Stimulated activated CD4-positive, alpha-beta T cell treated with anti-CD3 and anti-CD28 coated beads, TNF-alpha, amount 100 ng/mL, for 24 hours (primary cell): Measurements from ENCODE around the gene NPIPB6.

Source experiments
- DNase-seq, 3 experiments: peaks; one replicate each; pipeline ENCODE4 v3.0.0-alpha.2; 2020; ENCODE audit warnings: low read depth in 3 of 3

Gene NPIPB6

DNA sequence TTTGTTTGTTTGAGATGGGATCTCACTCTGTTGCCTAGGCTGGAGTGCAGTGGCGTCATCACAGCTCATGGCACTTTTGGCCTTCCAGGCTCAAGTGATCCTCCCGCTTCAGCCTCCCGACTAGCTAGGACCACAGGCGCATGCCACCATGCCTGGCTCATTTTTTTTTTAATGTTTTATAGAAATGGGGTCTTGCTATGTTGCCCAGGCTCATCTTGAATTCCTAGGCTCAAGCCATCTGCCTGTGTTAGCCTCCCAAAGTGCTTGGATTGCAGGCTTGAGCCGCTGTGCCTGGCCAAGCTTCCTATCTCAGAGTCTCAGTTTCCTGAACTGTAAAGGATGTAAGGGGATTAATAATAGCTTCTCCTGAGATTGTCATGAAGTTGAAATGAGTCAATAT is 63.0 kb downstream of the NPIPB6 start:
- no peak for DNase-seq

DNA sequence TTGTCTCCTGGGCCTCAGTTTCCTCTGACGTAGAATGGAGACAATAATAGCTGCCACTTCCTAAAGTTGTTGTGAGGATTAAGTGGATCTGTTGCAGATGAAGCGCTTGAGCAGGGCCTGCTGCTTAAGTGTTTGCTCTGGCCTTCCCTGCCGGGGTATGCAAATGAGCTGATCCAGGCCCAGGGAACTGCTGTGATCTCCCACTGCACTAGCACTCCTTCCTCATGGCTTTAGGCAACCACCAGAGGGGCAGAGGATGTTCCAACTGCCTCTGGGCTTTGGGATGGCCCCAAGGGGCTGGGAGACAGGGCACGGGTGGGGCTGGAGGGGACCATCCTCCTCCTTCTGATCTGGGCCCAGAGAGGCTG is 64.8 kb downstream of the NPIPB6 start:
- DNase-seq, result no peak

DNA sequence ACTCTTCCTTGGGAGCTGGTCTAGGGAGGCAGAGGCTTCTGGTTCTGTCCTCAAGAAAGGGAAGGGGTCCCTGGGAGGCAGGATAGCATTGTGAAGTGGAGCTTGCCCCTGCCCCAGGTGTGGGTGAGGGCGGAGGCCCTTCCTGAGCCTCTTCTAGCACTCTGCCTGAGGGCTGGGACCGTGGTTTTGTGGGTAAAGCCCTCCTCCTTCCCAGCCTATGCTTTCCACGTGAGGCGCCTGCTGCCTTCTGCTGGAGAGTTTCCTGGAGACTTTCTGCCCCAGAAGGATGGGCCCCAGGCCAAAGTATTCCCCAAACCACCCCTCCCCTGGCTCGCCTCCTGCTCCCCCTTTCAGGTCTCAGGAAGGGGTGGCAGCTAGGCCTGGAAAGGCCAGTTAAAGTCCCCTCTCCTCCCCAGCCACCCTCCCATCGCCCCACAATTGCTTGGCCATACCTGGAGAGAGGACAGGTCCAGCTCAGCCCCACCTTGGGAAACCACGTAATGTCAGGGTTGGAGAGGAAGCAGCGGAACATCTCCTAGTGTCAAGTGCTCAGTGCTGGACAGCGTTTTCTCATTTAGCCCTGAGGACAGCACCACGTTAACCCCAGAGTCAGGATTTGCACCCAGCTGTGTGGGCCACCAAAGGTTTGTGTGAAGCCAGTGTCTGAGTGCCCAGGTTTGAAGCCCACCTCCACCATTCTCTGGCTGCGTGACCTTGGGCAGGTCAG is 65.4 kb downstream of the NPIPB6 start:
- no peak for DNase-seq

DNA sequence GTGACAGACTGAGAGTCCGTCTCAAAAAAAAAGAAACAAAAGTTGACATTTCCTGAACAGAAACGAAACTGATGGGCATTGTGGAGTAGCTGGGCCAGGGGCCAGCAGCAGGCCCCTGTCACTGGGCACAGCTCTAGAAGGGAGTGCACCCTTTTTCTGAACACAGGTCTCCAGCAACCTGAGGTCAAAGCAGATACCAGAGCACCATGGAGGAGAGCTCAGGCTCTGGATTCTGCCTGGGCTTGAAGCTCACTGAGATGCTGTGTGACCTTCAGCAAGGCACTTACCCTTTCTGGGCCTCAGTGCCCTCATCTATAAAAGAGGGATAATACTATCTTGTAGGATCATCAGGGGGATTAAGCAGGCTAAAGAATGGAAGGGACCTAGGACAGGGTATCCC is 66.0 kb downstream of the NPIPB6 start:
- DNase-seq, result no peak

DNA sequence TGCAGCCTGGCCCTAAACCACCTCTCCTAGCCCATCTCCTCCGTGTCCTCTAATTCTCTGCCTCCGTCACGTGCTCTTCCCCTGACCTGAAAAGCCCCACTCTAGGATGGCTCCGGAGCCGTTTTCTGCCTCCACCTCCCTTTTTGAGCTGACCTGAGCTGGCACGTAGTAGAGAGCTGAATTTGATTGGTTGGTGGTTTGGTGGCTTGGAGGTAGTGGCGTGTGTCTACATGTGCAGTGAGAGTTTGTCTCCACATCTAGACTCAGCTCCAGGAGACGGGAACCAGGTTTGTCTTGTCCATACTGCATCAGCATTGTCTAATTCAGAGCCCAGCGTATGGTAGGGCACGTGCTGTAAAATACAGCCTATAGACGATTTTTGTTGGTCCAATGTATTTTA is 68.0 kb downstream of the NPIPB6 start:
- no peak for DNase-seq

DNA sequence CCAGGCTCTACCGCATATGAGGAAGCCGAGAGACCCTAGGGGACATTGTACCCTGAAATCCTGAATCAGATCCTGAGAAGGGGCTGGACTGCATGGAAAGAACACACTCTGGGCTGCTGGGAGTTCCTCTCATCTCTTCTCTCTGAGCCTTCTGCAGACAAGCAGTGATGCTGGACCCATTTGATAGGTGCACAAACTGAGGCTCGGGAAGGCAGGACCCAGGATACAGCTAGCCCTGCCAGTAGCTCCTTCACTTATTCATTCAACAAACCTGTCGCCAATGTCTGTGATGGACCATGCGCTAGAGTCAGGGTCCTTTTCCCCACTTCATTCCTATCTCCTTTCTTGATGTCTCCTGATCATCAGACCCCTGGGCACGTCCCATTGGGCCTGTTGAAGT is 69.1 kb downstream of the NPIPB6 start:
- no peak for DNase-seq

DNA sequence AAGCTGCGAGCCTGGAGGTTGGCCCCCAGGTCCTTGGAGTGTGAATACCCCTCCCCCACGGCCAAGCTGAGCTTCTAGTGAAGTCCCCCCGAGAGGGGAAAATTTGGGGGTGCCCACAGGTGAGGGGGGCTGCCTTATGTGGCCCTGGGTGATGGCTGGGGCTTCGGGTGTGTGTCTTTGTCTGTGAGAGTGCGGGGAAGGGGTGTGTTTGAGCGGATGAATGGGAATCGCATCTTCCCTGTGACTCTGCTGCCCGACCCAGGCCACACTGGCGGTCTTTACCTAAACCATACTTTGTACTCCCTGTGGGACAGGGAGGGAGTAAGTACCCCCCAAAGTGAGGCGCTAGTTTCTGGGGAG is 69.7 kb downstream of the NPIPB6 start:
- no peak for DNase-seq

DNA sequence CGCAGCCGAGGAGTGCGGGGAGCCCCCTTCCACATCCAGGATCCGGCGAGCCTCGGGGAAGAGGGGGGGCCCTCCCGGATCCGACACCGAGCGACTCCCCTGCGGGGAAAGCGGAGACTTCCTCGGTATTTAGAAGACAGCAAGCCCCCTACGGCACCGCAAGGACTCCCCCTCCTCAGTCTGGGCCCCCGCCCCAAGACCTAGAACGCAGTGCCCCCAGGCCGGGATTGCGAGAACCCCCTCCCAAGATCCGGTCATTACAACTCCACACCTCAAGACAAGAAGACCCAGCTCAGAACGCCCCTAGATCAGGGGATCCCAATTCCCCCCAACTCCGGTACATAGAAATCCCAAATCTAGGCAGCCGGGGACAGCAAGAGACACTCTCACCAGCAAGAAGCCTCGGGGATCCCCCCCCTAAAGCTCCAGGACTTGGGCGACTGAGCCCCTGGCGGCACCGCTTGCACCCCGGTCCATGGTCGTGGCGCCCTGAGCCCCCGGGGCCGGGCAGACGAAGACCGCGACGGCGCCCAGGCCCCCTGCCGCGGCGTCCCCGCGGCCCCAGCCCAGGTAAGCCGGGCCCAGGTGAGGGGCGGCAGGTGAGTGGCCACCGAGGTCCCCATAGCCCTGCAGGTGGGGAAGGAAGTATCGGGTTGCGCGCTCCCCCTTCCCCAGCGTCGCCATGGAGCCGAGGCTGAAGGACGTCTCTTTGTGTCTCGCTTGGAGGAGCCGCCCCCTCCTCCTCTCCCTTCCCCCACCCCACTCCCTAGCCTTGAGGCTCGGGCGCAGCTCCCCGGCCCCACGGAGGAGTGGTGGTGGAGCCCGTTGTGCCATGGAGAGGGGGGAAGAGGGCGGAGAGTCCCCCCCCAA is 70.3 kb downstream of the NPIPB6 start:
- DNase-seq, result no peak
